NCI-H2107 (cell line): Measurements from ENCODE around the gene LDLRAD4.

Experiments used
- DNase-seq: peaks from one replicate; lab custom pipeline; 2025; lab: John Stamatoyannopoulos, UW

LDLRAD4 gene

DNA sequence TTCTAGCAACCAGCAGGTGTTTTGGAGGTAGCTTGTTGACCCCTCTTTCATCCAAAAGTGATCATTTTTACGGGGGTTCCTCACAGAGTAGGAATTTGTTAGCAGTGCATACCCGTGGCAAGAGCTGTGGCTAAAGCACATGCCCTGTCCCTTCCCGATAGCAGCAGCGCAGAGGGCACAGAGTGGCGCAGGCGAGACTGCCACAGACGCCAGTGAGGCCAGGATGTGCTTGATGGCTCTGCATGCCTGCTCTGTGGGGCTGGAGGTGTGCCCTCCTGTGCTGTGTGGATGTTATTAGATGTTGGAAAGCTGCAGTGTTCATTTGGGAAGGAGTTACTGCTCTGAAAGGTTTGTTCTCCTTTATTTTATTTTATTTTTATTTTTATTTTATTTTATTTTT, 354.2 kb downstream of the LDLRAD4 start:
- no peak for DNase-seq

DNA sequence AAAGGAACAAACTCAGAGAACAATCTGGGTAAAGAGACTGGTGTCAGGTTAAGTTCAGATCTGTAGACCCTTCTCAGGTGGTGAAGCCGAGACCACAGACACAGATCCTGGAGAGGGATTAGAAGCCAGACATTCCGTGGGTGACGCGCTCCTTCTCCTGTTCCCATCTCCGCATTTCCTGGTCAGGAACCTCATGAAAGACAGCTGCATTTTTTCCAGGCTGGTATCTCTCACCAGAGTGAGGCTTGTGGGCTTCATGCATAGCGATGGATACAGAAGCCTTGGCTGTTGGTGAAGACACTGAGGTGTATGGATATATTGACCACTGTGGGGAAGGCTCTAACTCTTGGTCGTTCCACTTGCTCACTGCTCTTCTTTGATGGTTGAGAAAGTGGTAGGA, 355.2 kb downstream of the LDLRAD4 start:
- no peak for DNase-seq

DNA sequence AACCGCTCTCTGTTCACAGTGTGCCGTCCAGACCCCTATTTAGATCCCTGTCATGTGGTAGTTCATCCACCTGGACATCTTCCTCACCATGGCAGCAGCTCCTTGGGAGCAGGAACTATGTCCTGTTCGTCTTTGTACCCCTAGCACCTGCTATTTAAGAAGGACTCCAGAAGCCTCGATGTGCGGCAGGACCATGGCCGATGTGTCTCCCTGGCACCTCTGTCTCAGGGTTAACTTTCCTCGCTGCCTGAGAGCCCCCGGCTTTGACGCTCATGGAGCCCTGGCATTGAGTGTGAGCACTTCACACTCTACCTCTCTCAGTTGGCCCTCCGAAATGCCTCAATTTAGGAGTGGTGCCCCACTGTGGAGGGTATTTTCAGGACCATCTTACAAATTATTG, 355.8 kb downstream of the LDLRAD4 start:
- DNase-seq, result no peak

DNA sequence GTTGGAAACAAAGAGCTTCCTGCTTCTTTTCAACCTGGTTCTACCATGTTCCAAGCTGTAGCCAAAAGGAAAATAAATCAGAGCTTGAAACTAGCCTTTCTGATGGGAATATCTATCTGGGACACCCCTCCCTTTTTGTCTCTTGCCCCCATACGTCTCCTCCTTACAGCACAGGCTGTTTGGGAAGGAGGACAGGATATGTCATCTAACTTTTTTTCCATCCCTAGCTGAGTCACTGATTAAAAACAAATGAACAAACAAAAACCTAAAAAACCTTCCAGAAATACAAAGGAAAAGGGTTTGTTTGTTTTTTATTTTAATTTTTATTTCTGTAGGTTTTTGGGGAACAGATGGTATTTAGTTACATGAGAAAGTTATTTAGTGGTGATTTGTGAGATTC, 356.2 kb downstream of the LDLRAD4 start:
- no peak for DNase-seq

DNA sequence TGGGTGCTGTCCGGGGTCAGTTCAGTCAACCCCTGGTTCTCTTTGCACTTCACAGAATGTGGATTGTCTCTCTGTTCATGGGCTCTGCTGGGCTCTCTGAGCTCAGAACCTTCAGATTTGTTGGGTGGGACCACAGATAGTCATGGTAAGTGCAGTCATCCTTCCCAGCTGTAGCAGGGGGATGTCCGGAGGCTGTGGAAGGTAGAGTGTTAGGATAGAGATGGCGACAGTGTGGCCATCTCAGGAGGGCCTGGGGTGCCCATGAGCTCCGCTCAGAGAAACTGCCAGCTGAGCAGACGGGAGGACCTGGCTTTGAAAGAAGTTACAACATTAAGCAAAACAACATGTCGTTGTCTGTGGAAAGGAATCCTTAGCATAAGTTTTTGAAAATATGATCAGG, 358.0 kb downstream of the LDLRAD4 start:
- no peak for DNase-seq

DNA sequence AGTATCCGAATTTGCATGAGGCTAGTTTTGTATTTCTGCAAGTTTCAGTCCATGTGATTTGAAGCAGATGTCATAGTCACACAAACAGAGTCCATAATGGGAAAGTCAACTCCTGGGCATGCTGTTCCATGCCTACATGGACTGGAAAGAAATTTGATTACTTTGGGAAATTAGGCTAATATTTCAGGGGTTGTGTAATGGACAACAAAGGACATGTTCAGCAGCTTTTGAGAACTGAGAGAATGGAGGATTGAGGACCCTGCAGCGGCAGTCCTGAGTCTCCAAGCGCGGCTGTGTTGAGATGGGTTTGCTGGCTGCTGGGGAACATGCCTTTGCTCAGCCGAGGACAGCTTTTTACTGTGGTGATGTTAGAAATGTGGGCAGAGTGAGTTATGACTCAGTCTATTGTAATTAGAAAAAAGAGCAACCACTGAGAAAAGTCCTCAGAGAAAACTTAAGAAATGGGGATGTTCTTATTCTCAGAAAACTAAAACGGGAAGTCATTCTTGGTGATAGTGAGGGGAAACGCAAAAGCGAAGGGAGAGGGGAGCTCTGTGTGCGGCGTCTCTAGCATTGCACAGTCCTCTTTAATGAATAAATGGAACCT, 358.6 kb downstream of the LDLRAD4 start:
- no peak for DNase-seq

DNA sequence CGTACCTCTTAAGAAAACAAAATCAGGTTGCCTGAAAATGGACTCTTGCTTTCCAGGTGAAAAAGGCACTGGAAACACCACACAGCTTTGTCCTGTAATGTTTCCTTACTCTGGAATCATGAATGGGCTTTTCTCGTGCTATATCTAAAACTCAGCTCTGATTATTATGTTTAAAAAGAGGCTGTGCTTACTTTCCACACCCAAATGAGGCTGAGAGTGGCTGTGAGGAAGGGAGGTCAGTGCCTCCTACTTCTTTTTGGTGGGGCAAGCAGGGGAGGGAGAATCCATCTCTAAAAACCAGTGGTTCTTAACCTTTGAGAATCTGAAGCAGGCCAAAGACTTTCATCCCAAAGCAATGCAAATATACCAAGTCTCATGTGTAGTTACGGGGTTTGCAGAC, 359.2 kb downstream of the LDLRAD4 start:
- no peak for DNase-seq

DNA sequence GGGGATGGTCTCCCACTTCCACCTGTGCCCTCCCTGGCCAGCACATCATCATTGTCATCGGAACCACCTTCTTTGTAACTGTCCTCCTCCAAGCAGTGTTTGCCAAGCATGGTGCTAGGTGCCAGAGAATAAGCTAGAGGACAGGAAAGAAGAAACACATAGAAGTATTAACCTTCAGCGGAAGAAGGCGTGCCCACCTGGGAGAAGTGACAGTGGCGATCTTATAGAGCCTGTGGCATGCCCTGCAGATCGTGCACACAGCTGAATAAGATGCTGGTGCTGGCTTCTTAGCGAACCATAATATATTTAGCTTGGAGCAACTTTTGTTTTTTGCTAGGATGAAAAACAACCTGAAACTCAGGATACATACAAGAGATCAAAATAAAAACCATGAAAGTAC, 359.8 kb downstream of the LDLRAD4 start:
- DNase-seq, result no peak

DNA sequence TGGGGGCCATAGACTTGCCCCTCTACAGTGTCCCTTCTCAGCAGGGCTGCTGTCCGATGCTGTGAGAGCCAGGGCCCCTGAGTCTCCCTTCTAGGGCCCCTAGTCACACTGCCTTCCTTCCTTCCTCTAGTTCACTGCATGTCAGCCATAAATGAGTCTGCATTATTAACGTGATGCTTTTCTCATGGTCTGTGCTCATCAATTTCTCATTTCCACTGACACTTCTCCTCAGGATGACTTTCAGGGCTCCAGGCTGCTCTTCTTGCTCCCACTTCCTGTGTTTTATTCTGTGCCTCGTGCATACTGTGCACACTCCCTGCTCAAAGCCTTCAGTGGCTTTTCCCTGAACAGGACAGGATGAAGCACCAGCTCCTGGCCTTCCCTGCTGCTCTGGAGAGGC, 361.3 kb downstream of the LDLRAD4 start:
- DNase-seq, result no peak

DNA sequence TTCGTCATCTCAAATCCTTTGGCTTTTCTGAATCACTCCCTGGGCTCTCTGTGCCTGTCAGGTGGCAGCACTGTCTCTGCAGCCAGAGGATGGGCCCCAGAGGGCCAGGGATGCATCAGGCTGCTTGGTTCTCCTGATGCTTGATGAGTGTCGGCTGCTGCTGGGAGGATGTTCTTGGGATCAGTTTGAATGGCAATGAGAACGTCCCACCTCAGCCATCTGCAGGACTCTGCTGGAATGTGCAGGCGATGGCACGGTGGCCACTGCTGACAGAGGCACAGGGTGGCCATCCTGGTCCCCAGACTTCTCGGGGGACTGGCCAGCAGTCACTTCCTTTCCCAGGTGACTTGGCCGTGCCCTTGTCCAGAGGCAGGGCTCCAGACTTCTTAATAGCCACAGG, 361.8 kb downstream of the LDLRAD4 start:
- DNase-seq, result no peak

DNA sequence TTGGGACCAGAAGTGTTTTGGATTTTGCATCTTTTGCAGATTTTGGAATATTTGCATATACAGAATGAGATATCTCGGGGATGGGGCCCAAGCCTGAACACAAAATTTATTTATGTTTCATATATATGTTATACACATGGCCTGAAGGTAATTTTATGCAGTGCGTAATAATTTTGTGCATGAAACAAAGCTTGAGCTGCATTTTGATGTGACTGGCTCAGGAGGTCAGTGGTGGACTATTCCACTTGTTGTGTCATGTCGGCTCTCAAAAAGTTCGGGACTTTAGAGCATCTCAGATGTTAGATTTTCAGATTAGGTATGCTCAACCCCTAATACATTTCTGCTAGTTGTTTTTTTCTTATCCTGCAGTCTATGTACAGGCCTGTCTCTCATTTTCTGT, 362.4 kb downstream of the LDLRAD4 start:
- no peak for DNase-seq

DNA sequence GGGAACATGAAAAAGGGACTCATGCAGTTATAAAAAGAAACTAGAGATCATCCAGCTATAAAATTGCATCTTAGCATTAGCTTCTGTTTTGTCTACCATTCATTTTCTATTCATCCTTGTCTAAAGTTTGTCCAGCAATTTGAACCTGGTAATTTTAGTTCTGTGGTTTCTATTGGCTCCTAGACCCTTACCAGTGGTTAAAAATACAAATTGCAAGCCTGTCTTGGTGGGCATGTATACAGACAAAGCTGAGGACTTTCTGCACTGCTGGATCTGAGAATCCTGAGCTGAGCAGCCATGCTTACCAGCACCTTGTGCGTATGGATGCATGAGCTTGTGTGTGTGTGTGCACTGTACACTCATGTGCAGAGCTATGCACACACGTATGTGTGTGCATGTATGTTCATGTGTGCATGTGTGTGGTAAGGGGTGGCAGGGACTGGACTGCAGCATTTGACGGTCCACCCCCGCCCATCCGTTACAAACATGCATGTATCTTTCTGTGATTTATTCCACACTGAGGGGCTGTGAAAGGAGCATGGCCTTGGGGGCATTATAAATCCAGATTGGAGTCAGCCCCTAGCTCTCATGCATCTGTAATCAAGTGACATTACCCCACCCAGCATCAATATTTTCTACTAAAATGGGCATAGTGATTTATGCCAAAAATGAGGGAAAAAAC, 363.1 kb downstream of the LDLRAD4 start:
- DNase-seq, result no peak

DNA sequence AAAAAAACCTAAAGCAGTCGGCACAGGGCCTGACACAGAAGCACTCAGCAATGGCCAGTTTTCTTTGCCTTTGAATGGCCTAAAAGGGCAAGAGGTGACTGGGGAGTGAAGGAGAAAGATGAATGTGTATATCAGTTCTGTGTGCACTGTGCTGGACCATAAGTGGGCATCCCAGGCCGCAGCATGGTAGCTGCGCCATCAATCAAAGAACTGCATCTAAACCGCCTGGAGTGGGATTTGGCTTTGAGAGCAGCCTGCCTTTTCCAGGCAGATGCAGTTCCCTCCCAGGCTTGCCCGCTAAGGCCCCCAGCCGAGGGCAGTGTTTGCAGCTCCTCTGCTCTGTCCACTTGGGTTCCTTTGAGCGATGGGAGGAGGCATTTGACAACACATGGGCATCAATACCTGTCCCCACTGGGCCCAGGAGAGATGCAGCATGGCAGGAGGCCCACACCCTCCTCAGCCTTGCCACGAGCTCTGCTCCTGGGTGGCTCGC, 363.7 kb downstream of the LDLRAD4 start:
- no peak for DNase-seq

DNA sequence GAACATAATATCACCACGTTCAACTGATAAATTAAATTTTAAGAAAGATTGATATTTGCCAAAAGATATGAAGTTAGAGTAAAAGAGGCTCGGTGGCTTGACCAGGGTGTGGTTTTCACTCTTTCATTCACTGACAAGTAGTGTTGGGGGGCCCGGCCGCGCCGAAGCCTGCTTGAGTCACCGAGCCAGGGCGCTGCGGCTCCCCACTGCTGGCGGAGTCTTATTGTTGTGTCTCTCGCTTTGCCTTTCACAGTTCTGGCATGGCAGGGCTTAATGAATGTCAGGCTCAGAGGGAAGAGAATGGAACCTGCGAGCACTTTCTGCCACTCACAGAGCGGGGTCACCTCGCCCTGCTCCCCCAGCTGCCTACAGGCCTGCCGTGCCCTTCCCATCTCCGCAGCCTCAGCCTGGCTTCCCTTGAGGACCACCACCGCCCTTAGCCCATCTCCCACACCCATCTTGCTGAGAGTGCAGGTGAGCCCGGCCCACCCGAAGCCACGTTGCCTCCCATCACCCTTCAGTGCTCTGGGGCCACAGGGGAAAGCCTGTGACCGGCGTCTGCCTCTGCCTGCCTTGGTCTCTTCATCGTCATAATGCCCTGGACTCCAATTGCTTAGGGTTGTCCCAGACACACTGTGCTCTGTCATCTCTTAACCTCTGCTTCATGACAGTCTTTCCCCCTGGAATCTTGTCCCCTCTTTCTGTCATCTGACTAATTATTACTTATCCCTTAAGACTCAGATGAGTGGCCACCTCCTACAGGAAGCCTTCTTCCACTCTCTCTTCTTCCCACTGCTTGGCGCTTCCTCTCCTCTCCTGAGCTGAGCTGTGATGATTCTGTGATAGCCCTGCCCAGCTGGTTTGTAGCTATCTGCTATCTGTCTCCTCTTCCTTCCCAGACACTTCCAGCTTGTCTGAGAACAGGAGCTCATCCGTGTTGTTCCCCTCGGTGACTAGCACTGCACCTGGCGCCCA, 365.3 kb downstream of the LDLRAD4 start:
- no peak for DNase-seq

DNA sequence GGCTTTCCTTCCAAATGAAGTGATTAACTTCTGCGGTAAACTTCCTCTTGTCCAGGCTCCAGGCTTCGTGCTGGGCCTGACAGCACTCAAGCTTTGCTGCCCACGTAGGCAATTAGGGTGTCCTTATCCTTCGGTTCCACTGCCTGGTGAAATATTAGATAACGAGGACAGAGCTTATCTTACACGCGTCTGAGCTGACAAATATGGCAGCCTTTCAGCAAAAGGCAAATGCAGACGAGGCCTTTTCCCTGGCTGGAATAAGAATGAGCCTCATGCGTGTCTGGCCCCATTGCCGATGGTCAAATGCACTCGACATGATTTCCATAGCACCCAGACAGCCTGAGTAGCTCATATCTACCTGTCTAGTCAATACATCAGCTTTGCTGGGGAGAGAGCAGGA, 366.3 kb downstream of the LDLRAD4 start:
- no peak for DNase-seq

DNA sequence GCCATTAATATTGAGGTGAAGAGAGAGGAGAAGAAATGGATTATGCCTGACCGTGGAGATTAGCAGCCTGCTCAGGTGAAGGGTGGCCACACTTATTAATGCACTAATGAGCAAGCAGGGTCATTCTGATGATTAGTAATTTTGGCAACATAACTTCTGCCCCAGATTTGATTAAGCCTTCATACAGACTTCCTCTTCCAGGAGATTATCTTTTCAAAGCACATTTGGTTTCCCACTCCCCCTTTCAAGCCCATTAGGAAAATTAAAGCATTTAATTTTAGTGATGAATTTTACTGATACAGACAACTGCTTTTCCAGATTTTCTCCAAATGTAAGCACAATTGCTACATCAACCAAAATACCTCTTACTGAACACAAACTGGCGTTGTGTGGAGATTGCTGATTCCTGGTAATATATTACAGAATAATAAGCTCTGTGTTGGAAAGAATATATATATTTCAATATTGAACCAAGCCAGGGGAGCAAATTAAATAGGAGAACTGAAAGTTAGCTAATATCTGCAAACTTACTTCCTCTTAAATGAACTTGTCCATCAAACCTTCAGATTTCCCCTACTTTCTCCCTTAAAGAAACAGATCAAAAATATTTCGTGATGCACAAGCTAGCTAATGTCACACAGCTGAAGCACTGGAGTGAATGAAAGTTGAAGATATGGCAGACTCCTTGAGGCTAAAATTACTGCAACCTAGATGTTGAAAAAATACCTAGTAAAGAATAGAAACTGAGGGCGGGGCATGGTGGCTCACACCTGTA, 367.0 kb downstream of the LDLRAD4 start:
- no peak for DNase-seq

DNA sequence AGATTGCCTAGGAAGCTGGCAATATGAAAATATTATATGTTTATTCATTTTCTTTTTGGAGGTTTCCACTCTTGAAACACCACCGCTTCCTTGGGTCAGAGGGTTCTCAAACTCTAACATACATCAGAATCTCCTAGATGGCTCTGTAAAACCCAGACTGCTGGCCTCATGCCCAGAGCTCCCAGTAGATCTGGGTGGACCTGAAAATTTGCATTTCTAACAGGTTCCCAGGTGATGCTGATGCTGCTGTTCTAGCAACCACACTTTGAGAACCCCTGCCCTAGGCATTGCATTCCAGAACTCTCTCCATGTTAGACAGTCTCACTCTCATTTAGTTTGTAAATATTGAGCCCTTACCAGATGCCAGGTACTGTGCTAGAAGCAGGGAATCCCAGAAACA, 368.4 kb downstream of the LDLRAD4 start:
- no peak for DNase-seq

DNA sequence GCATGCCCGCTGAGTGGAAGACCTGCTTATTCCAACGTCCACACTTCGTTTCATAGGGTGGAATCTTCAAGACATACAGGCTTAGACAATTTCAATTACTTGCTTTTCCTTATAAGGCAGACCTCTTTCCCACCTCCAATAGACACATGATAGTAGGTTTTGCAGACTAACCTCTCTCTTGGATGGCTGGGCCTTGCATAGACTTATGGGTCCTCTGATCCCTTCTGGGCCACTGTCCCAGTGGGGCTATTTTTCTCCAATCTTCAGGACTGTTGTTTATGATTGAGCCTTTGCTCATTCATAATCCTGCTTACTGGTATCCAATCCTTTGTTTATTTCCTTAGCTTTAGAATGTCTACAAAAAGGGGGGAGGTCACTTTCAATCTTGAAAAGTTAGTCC, 368.9 kb downstream of the LDLRAD4 start:
- DNase-seq, result no peak

DNA sequence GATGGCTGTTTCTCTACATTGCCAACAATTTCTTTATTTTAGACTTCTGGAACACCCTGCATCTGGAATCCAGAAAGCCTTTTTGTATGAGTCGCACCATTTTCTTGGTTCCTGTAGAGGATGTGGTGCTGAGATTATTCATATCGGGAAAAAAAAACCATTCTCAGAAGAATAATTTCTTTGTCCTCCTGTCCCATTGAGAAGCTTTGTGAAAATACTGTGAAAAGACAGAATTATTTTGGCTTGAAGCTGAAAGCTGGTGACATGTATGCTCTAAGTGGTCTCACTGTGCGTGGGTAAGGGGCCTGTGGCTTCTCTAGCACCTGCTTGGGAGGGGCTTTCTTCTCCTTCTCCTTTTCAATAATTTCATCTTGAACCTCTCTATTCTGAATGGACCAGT, 369.4 kb downstream of the LDLRAD4 start:
- no peak for DNase-seq

DNA sequence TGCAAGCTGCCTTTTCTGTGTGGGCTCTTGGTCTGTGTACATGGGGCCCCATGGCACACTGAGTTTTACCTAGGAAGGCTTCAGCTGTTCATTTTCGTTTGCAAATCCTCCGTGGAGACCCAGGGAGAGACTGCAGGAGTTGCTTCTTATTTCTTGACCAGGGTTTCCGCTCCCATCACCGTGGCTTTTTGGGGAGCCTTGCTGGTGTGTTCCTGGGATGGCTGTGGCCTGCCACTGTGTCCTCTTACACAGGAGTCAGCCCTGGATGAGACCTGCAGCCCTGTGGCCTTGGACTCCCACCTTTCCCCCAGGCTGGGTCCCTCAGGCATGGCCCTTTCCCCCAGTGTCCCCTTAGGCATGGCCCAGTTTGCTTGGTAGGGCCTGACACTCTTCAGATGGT, 370.8 kb downstream of the LDLRAD4 start:
- DNase-seq, result no peak

DNA sequence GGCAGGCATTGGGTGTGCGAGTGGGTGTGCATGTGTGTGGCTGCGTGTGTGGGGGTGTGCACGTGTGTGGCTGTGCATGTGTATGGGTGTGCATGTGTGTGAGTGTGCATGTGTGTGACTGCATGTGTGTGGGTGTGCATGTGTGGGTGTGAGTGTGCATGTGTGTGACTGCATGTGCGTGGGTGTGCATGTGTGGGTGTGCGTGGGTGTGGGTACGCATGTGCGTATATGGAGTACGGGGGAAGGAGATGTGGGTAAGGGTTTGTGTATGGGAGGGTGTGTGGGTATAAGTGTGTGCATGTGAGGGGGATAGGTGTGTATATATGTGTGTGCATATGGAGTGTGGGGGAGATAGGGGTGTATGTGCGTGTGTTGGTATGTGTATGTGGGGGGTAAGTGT, 371.4 kb downstream of the LDLRAD4 start:
- no peak for DNase-seq

DNA sequence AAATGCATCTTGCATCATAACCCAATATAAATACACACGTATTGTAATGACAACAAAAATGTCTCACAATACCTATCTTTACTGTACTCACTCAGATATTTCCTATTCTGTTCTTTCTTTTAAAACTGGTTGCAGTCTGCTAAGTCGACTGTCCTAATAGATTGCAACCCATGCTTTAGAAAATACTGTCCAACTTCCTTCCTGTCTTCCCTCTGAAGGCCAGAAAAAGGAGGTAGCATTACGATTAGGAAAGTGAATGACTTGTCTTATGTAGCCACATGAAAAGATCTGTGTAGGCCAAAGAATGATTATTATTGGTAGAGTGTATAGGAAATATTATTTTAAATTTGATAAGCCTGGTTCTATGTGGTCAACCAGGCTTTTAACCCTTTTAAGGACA, 373.7 kb downstream of the LDLRAD4 start:
- no peak for DNase-seq
